ENCODE measurements around the gene MARVELD3.

- no peak for TF ChIP-seq CTBP1 (IDR thresholded peaks at IDR 0.05; ENCODE audit: borderline replicate concordance)
- TF ChIP-seq SP1 (IDR thresholded peaks at IDR 0.05), result no peak
- TF ChIP-seq FOXA1 (IDR thresholded peaks at IDR 0.05), result no peak
- no peak for TF ChIP-seq LEF1 (IDR thresholded peaks at IDR 0.05; ENCODE audit: borderline replicate concordance)
- no peak for TF ChIP-seq TARDBP (IDR thresholded peaks at IDR 0.05)
- no peak for TF ChIP-seq FOXK2 (IDR thresholded peaks at IDR 0.05)
- no peak for TF ChIP-seq FOXM1 (IDR thresholded peaks at IDR 0.05; ENCODE audit: borderline replicate concordance)
- no peak for TF ChIP-seq ARNT (IDR thresholded peaks at IDR 0.05)
Observed at GRCh38 chr16:71675380-71675779, 49.4 kb downstream of the MARVELD3 start.

Measured in HEK293T (cell line).